IPS-15b (cell line): Measurements from ENCODE around the gene OCA2.

ENCODE experiments used
- H3K27me3 ChIP-seq: one replicate; pipeline ENCODE4 v1.6.1; 2013; ENCODE audit warnings: low read length; ENCODE audit not compliant: control insufficient read depth, insufficient read depth
- H3K36me3 ChIP-seq: one replicate; pipeline ENCODE4 v1.6.1; 2013; ENCODE audit warnings: low read length; ENCODE audit not compliant: control insufficient read depth, insufficient read depth
- H3K4me1 ChIP-seq: one replicate; pipeline ENCODE4 v1.6.1; 2013; ENCODE audit warnings: mild to moderate bottlenecking, low read length; ENCODE audit not compliant: control insufficient read depth, insufficient read depth
- H3K4me3 ChIP-seq: one replicate; pipeline ENCODE4 v1.5.1; 2013; ENCODE audit warnings: low read depth, low read length
- H3K9ac ChIP-seq: one replicate; pipeline ENCODE4 v1.6.1; 2013; ENCODE audit warnings: low read depth, mild to moderate bottlenecking, low read length
- H3K9me3 ChIP-seq: one replicate; pipeline ENCODE4 v1.6.1; 2013; ENCODE audit warnings: mild to moderate bottlenecking, low read length; ENCODE audit not compliant: control insufficient read depth, insufficient read depth

The OCA2 gene

GRCh38 chr15:28051955-28052633 lies 47.0 kb downstream of the OCA2 start:
- no peak overlapping the region for H3K9ac ChIP-seq
- no peaks in the 10 kb centered on the region for H3K27me3 ChIP-seq
- H3K4me3 ChIP-seq, result no peak overlapping the region
- no peaks in the 10 kb centered on the region for H3K9me3 ChIP-seq
- no peaks in the 10 kb centered on the region for H3K36me3 ChIP-seq
- H3K4me1 ChIP-seq, result no peaks in the 10 kb centered on the region

GRCh38 chr15:28049581-28049980 lies 49.5 kb downstream of the OCA2 start:
- Histone ChIP-seq H3K36me3 (no peaks in the 10 kb centered on the region), H3K4me1 (no peaks in the 10 kb centered on the region), H3K9me3 (no peaks in the 10 kb centered on the region), H3K4me3 (no peak overlapping the region), H3K27me3 (no peaks in the 10 kb centered on the region), H3K9ac (no peak overlapping the region)

- no peak overlapping the region for H3K4me3 ChIP-seq
- H3K27me3 ChIP-seq, result no peaks in the 10 kb centered on the region
- no peak overlapping the region for H3K9ac ChIP-seq
- no peaks in the 10 kb centered on the region for H3K9me3 ChIP-seq
- H3K36me3 ChIP-seq, result no peaks in the 10 kb centered on the region
- no peaks in the 10 kb centered on the region for H3K4me1 ChIP-seq
These were observed 51.8 kb downstream of the OCA2 start for GRCh38 chr15:28047277-28047676.

- no peak overlapping the region for H3K4me3 ChIP-seq
- no peaks in the 10 kb centered on the region for H3K9me3 ChIP-seq
These were observed 54.9 kb downstream of the OCA2 start for GRCh38 chr15:28044121-28044672.

GRCh38 chr15:28043691-28044091 lies 55.4 kb downstream of the OCA2 start:
- Histone ChIP-seq H3K4me1 (no peaks in the 10 kb centered on the region), H3K36me3 (no peaks in the 10 kb centered on the region), H3K9ac (no peak overlapping the region), H3K4me3 (no peak overlapping the region), H3K9me3 (no peaks in the 10 kb centered on the region), H3K27me3 (no peaks in the 10 kb centered on the region)

More at GRCh38 chr15:28044121-28044672, 54.9 kb downstream of the OCA2 start:
- no peaks in the 10 kb centered on the region for H3K36me3 ChIP-seq
- H3K27me3 ChIP-seq, result no peaks in the 10 kb centered on the region
- H3K4me1 ChIP-seq, result no peaks in the 10 kb centered on the region
- H3K9ac ChIP-seq, result no peak overlapping the region

GRCh38 chr15:28037969-28038590 lies 61.0 kb downstream of the OCA2 start:
- Histone ChIP-seq H3K36me3 (no peaks in the 10 kb centered on the region), H3K9ac (no peak overlapping the region), H3K27me3 (no peaks in the 10 kb centered on the region), H3K4me3 (no peak overlapping the region), H3K4me1 (no peaks in the 10 kb centered on the region), H3K9me3 (no peaks in the 10 kb centered on the region)

- H3K36me3 ChIP-seq, result no peaks in the 10 kb centered on the region
- no peaks in the 10 kb centered on the region for H3K4me1 ChIP-seq
- no peaks in the 10 kb centered on the region for H3K27me3 ChIP-seq
- no peak overlapping the region for H3K9ac ChIP-seq
- H3K9me3 ChIP-seq, result no peaks in the 10 kb centered on the region
- no peak overlapping the region for H3K4me3 ChIP-seq
These were observed 65.7 kb downstream of the OCA2 start for GRCh38 chr15:28033443-28033842.

GRCh38 chr15:28030801-28031200 lies 68.3 kb downstream of the OCA2 start:
- H3K36me3 ChIP-seq, result no peaks in the 10 kb centered on the region

GRCh38 chr15:28027714-28028076 lies 71.4 kb downstream of the OCA2 start:
- H3K4me3 ChIP-seq, result no peak overlapping the region
- H3K4me1 ChIP-seq, result no peaks in the 10 kb centered on the region
- no peaks in the 10 kb centered on the region for H3K36me3 ChIP-seq
- no peaks in the 10 kb centered on the region for H3K9me3 ChIP-seq
- no peaks in the 10 kb centered on the region for H3K27me3 ChIP-seq
- no peak overlapping the region for H3K9ac ChIP-seq

More at GRCh38 chr15:28030801-28031200, 68.3 kb downstream of the OCA2 start:
- H3K9me3 ChIP-seq, result no peaks in the 10 kb centered on the region
- H3K4me3 ChIP-seq, result no peak overlapping the region
- H3K27me3 ChIP-seq, result no peaks in the 10 kb centered on the region
- no peaks in the 10 kb centered on the region for H3K4me1 ChIP-seq
- no peak overlapping the region for H3K9ac ChIP-seq

- H3K4me1 ChIP-seq, result no peaks in the 10 kb centered on the region
- no peaks in the 10 kb centered on the region for H3K36me3 ChIP-seq
- H3K9ac ChIP-seq, result no peak overlapping the region
- H3K27me3 ChIP-seq, result no peaks in the 10 kb centered on the region
- H3K4me3 ChIP-seq, result no peak overlapping the region
- H3K9me3 ChIP-seq, result no peaks in the 10 kb centered on the region
These were observed 72.1 kb downstream of the OCA2 start for GRCh38 chr15:28026764-28027713.

- Histone ChIP-seq H3K36me3 (no peaks in the 10 kb centered on the region), H3K4me1 (no peaks in the 10 kb centered on the region), H3K4me3 (no peak overlapping the region), H3K9me3 (no peaks in the 10 kb centered on the region), H3K27me3 (no peaks in the 10 kb centered on the region), H3K9ac (no peak overlapping the region)
These were observed 72.9 kb downstream of the OCA2 start for GRCh38 chr15:28026221-28026620.
